Stimulated activated CD4-positive, alpha-beta T cell treated with anti-CD3 and anti-CD28 coated beads, Interleukin-1b, Interleukin-23, amount 100 ng/mL, for 4 hours (primary cell): ENCODE results near the gene TAF1D.
"Not testable (repeated sequence)": the region's sequence is repeated elsewhere in the genome, so short reads cannot be mapped to it uniquely, and the experiment has no call there.

Experiments used
- DNase-seq, 2 donors: peaks; one replicate each; pipeline ENCODE4 v3.0.0-alpha.2; 2020; ENCODE audit warnings: low read depth in 2 of 2

The TAF1D gene

GRCh38 chr11:93741094-93741881 is at the start of gene TAF1D, which contains the start of gene C11orf54:
TAF1D (minus strand) TSS chr11:93741495; CDS start chr11:93739304, 2,191 bp downstream.
C11orf54 (plus strand) TSS chr11:93741672; CDS start chr11:93747394, 5,722 bp downstream.
- peak; percentile 85 to 95 for DNase-seq

- no peak for DNase-seq
Observed at GRCh38 chr11:93784935-93785360, 43.7 kb upstream of the TAF1D start.

- DNase-seq, result peak; percentile 78 to 79
Observed at GRCh38 chr11:93784145-93784934, 43.0 kb upstream of the TAF1D start, which contains the start of gene MED17. MED17 (plus strand) TSS chr11:93784282; CDS start chr11:93784514, 232 bp downstream.

DNA sequence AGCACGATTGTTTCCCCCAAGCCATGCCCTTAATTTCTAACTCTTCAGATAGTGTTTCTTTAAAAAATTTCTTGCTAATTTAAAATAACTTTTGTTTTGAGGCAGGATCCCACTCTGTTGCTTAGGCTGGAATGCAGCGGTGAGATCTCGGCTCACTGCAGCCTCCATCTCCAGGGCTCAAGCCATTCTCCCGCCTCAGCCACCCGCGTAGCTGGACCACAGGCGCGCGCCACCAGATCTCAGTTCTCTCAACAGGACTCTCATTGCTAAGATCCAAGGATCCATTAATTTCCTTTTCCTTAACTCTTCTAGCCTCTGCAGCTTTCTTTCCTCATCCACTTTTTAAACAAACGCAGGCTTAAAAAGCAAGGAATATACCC is 42.5 kb upstream of the TAF1D start:
- no peak for DNase-seq

- DNase-seq, result no peak
Observed at GRCh38 chr11:93783362-93783761, 42.1 kb upstream of the TAF1D start.

DNA sequence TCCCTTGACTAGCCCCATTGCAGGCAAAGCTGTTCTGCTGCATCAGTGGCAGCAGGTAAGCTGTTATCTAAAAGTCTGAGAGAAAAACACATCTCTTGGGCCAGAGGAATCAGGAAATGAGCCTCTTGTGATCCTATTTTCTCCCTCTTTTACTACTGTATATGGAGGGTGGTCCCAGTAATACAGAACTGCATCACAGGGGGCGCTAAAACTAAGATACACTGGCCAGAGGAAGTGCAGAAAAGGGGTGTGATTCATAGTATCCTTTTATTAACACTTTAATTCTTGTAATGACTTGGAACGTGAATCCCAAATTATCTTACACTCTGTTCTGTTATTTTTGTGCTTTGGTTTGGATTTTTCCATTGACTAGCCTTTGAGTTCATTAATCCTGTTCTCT is 34.0 kb upstream of the TAF1D start:
- no peak for DNase-seq

- not testable (repeated sequence) for DNase-seq
Observed at GRCh38 chr11:93774560-93774959, 33.3 kb upstream of the TAF1D start.

DNA sequence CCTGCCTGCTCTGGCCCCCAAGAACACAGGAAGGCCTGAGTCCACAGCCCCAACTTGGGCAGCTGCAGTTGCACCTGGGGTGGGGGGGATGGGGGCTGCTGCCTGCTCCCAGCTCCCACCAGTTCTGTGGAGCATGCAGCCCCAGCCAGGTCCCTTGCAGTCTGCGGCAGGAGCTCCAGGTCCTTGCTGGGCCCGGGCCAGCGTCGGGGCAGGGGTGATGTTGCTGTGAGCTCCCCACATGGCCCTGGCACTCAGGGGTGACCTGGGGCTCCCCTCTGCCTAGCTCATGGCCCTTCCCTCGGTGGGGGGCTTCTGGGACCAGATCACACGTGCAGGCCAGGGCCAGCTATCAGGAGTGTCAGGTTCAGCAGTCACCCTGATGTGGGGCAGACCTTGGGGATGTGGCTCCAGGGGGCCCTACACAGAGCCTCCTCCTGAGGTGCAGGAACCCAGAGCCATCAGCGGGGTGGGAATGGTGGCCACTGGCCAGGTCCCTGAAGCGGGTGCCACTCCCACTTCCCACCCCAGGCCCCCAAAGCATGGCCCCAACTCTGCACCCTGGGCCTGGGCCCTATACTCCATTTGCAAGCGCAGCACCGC is 32.4 kb upstream of the TAF1D start:
- no peak for DNase-seq

- no peak for DNase-seq
Observed at GRCh38 chr11:93773045-93773477, 31.8 kb upstream of the TAF1D start.

GRCh38 chr11:93772123-93772522 is 30.8 kb upstream of the TAF1D start:
- no peak for DNase-seq

DNA sequence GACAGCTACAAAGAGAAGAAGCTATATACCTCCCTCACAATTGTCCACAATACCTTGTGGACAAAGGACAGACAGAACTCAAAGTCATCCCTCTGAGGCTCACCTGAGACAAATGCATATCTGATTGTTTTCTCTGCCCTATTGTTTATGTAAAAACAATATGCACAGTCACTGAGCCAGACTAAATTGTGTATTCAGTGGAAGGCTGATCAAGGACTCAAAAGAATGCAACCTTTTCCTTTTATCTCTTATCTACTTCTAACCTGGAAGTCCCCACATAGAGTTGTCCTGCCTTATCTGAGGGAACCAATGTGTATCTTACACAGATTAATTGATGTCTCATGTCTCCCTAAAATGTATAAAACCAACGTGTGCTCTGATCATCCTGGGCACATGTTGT is 28.9 kb upstream of the TAF1D start:
- DNase-seq, result no peak

- no peak for DNase-seq
Observed at GRCh38 chr11:93767018-93767417, 25.7 kb upstream of the TAF1D start.

DNA sequence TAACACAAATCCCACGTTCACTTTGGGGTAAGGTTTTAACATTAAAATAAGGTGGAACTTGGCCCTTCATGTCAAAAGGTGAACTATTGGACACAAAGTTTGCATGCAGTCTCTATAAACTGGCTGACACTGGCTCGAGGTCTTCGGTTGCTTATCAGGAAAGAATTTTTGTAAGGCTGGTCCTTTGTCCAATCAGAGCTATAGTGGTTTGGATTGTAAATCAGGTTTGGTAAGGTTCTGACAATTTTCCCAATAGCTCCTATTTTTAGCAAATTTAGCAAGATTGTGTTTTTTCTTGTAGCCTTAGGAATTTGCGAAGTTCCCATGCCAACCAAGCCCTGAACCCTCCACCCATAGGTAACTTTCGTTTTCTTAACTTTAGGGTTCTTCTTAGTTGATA is 25.2 kb upstream of the TAF1D start:
- DNase-seq, result no peak

DNA sequence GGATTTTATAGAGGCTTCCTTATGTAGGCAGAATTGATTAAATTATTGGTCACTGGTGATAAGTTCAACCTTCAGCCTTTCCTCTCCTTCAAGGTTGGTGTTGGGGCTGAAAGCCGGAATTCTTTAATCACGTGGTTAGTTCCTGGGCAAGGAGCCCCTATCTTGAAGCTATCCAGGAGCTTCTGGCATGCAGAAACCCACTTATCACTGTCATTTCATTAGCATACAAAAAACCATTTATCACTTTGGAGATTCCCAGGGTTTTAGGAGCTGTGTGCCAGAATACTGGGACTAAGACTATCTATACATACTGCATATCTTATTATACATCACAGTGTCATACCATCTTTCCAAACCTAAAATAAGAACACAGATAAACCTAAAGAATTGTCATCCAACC is 24.3 kb upstream of the TAF1D start:
- DNase-seq, result no peak

- DNase-seq, result no peak
Observed at GRCh38 chr11:93761910-93762309, 20.6 kb upstream of the TAF1D start.

- not testable (repeated sequence) for DNase-seq
Observed at GRCh38 chr11:93759123-93759522, 17.8 kb upstream of the TAF1D start.

DNA sequence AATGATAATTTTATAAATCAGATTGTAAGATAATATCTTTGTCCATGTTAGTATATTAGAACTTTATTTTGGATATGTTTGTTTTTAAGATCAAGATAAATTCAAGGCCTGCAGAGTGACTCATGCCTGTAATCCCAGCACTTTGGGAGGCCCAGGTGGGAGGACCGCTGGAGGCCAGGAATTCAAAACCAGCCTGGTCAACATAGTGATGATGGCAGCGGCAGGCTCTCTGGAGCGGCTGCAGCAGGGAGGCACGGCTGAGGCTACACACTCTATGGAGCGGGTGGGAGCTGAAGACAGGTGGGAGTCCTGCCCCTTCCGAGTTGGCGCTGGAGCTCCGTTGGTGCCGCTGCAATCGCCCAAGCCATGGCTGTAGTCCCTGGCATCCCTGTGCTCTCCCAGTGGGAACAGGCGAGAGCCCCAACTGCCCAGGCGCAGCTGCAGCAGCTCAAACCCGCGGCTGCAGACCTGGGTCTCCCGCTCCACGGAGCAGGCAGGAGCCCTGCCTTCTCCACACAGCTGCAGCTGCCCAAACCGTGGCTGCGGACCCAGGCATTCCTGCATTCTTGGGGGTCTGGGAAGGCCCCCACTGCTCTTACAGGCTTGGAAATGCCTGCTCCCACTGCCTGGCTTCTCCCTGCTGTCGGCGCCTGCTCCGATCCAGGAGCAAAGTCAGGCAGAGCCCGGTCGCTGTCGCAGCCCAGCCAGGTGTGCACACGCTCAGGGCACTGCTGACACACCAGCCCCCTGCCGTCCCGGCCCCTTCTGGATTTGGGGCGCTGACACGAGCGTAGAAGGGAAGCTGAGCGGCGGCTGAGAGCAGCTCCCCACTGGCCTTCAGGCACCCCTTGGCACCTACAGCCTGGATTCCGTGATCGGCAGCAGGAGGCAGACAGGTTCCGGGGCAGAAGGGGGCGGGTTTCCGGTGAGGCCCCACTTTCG is 16.9 kb upstream of the TAF1D start:
- no peak for DNase-seq

DNA sequence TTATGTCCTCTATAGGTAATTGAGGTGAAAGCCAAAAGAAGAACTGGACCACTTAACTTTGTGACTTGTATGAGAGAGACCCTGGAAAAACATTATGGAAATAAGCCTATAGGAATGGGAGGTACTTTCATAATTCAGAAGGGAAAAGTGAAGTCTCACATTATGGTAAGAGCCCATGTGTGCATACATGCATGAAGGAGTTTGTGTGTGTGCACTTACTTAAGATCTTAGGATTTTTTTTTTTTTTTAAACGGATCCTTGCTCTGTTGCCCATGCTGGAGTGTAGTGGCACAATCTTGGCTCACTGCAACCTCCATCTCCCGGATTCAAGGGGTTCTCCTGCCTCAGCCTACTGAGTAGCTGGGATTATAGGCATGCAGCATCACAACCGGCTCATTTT is 16.0 kb upstream of the TAF1D start:
- DNase-seq, result no peak

DNA sequence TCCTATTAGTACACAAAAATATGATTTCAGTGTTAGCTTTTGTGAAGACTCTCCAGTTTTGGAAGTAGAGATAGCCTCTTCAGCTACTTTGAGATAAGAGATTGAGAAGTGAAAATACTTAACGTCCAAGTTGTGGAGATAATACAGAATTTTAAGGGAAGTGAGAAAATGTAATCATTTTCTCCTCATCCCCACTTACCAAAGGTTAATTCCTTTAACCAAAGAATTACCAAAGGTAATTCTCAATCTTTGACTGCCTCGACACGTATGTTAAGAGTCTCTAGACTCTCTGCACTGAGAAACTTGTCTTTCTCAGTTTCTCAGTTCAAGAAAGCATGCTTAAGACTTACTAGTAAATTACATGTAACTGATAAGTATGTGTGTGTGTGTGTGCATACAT is 15.5 kb upstream of the TAF1D start:
- DNase-seq, result no peak

DNA sequence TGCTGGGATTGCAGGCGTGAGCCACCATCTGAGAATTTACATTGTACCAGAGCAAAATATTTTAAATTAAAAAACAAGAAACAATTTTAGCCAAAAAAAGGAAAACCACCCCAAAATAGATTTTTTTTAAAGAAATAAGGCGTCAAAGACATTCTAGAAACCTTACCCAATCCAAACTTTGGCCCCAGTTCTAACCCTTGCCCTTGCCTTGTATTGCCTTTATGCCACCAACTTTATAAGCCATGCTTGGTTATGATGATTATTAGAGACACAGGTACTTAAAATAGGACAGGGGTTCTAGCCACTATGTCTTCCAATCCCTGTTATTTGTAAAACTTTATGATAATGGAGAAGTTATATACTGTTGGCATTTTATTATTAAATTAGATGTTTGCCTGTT is 11.9 kb upstream of the TAF1D start:
- no peak for DNase-seq

GRCh38 chr11:93751001-93751400 is 9.7 kb upstream of the TAF1D start:
- no peak for DNase-seq
